Hematopoietic multipotent progenitor cell (in vitro differentiated cells): Measurements from ENCODE around the gene COMMD4. TPM values are rescaled to one million over a fixed set of nuclear protein-coding genes. Genes with fewer than 3 reads are reported as not detected.
"Not testable (repeated sequence)": the region's sequence is repeated elsewhere in the genome, so short reads cannot be mapped to it uniquely, and the experiment has no call there.

Experiments used
- DNase-seq, 3 donors: peaks; one replicate each; pipeline ENCODE4 v3.0.0-alpha.2; 2011 to 2015; ENCODE audit warnings: low read depth in 2 of 3, low spot score in 2 of 3
- small RNA-seq: library from RNA; depleted of rRNA; stranded (forward); fragments of <200 nt; gene quantifications from one replicate; pipeline ENCODE3, GENCODE V24; 2012
- total RNA-seq: library from RNA; depleted of rRNA; stranded (reverse); fragments of >200 nt; gene quantifications from one replicate; pipeline ENCODE4 v1.2.3, GENCODE V29; 2012

COMMD4 gene
- total RNA-seq, 1 donor = 81.3 TPM

DNA sequence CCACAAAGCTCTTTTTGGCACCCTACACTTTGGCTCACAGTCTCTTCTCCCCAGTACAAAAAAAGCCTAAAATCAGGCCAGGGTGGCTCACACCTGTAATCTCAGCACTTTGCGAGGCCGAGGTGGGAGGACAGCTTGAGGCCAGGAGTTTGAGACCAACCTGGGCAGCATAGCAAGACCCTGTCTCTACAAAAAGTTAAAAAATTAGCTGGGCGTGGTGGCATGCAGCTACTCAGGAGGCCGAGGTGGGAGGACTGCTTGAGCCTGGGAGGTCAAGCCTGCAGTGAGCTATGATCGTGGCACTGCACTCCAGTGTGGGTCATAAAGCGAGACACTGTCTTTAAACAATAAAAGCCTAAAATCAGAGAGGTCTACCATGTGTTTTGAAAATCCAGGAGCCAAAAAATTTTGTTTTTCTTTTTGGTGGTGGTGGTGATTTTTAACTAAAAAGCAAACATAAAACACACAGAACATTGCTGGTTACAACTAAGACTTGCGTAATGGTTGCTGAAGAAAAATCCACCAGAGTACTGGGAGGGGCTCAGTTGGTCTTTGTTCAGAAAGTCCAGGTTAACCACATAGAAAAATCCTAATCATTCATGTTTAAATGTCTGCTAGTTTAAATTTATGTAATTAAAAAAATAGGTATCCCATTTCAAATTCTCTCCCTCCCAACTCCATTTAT, 34.2 kb downstream of the COMMD4 start:
- no peak for DNase-seq

DNA sequence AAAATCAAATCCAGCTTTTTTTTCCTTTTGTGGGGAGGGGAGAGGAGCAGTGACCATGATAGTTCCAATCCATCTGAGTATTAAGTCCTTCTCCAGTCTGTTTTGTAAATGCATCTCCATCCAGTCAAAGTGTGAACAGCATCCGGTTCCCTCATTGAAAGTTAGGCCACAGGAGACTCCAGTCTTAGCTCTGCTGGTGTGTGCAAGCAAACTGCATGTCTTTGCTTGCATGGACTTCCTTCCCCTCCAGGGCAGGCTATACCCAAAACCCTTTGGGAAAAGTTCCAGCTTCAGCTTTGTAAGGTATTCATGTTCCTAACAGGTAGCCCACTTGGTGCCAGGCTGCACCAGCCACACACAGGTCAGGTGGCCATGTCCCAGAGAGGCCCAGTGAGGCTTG, 35.6 kb downstream of the COMMD4 start:
- no peak for DNase-seq

DNA sequence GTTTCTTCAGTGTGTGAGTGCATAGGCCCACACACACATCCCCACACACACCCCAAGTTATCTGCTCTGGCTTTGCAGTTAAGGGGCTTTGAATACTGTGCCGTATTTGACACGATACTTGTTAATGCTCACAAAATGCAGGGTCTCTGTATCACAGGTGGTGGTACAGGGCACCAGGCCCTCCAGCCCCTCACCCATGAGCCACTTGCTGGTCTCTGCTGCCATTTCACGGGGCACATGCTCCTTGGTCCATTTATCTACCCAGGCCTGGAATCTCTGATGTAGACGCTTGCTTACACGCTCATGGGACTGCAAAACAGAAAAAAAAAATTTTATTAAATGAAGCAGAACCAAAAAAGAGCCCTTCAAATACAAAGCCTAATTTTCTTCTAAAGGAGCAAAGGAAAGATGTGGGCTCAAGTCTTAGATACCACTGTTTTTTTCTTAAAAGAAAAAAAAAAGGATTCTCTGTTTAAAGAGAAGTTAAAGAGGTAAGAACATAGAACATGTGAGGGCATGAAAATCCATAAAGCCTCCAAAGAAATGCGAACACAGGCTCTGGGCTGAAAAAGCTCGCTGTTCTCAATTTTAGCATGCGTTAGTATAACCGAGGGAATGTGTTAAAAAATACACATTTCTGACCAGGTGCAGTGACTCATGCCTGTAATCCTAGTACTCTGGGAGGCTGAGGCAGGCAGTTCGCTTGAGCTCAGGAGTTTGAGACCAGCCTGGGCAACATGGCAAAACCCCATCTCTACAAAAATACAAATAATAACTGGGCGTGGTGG, 36.2 kb downstream of the COMMD4 start:
- no peak for DNase-seq

DNA sequence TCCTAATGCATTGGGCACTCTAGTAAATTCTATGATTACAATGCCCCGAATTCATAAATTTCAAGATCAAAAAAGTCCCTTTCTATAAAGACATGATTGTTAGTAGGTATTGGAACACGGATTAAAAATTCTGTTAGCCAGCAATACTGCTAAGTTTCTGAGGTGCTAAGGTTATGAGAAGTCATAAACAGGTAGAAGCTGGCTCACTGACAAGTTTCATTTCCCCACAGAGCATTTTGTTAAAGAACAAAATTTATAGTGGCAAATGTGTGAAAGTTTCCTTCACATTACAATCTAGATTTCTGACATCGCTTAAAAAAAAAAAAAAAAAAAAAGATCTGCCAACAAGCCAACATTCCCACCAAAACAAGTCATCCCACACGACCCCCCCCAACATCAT, 44.9 kb downstream of the COMMD4 start:
- no peak for DNase-seq

DNA sequence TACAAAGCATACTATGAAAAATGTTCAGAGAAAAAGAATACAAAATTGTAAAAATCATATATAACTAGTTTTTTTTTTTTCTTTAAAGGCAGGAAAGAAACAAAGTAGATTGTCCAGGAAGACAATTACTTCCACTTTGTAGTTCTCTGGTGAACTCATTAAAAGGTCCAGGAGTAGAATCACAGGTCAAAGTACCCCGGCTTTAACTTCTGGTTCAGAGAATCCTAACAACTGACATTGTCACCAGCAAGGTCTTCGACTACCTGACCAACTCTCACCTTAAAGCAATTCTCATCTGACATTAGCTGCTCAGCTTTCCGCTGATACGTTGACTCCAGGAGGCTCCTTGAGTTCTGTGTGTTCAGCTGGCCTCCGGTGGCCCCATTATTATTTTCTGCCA, 48.1 kb downstream of the COMMD4 start:
- DNase-seq = not testable (repeated sequence)

Small RNAs within 50 kb of the gene (small RNA-seq; reads per million reads assigned to genes)
- not detected for gene RN7SL327P

Other genes starting within 250 kb of the COMMD4 start
- gene C15orf39, start 134.2 kb upstream of the COMMD4 start, total RNA-seq = 77.8 TPM
- not detected for gene GOLGA6C, start 77.7 kb upstream of the COMMD4 start, total RNA-seq
- gene GOLGA6D, start 53.2 kb upstream of the COMMD4 start, total RNA-seq = under 0.01 TPM
- 6.7 TPM for gene NEIL1, start 11.0 kb downstream of the COMMD4 start, total RNA-seq
- 222 TPM for gene MAN2C1, start 32.5 kb downstream of the COMMD4 start, total RNA-seq
- 71.4 TPM for gene SIN3A, start 115.6 kb downstream of the COMMD4 start, total RNA-seq
- 21.3 TPM for gene PTPN9, start 243.3 kb downstream of the COMMD4 start, total RNA-seq